ENCODE results near the gene CAPN15. TPM values are rescaled to one million over a fixed set of nuclear protein-coding genes. Genes with fewer than 3 reads are reported as not detected.

CAPN15 gene
- total RNA-seq, 6 experiments from 2014 or later, result 35.3 to 41.4 (median 40.2) TPM

- H3K27ac Mint-ChIP-seq, result no peak overlapping the region
- DNase-seq, result no peak
- peaks cover 5% of the 10 kb centered on the region; the same call in 1 of the 2 replicates for H3K36me3 Mint-ChIP-seq (ENCODE audit: low read depth)
- H3K4me1 Mint-ChIP-seq (ENCODE audit: low read depth), result peaks cover 5% of the 10 kb centered on the region
- no peaks in the 10 kb centered on the region for H3K9me3 Mint-ChIP-seq
- TF ChIP-seq, protein P1, sequence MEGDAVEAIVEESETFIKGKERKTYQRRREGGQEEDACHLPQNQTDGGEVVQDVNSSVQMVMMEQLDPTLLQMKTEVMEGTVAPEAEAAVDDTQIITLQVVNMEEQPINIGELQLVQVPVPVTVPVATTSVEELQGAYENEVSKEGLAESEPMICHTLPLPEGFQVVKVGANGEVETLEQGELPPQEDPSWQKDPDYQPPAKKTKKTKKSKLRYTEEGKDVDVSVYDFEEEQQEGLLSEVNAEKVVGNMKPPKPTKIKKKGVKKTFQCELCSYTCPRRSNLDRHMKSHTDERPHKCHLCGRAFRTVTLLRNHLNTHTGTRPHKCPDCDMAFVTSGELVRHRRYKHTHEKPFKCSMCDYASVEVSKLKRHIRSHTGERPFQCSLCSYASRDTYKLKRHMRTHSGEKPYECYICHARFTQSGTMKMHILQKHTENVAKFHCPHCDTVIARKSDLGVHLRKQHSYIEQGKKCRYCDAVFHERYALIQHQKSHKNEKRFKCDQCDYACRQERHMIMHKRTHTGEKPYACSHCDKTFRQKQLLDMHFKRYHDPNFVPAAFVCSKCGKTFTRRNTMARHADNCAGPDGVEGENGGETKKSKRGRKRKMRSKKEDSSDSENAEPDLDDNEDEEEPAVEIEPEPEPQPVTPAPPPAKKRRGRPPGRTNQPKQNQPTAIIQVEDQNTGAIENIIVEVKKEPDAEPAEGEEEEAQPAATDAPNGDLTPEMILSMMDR (IDR thresholded peaks at IDR 0.05), result no peak
- H3K4me3 Mint-ChIP-seq, result no peak overlapping the region
- no peaks in the 10 kb centered on the region; the same call in none of the 2 replicates for H3K27me3 Mint-ChIP-seq (ENCODE audit: insufficient read depth)
These were observed 13.3 kb downstream of the CAPN15 start for GRCh38 chr16:540645-541340.

GRCh38 chr16:543301-544164, 16.0 kb downstream of the CAPN15 start:
- TF ChIP-seq, protein P1 (IDR thresholded peaks at IDR 0.05), result no peak
- no peak overlapping the region for H3K4me3 Mint-ChIP-seq
- H3K27me3 Mint-ChIP-seq (ENCODE audit: insufficient read depth), result no peaks in the 10 kb centered on the region; the same call in none of the 2 replicates
- H3K36me3 Mint-ChIP-seq (ENCODE audit: low read depth), result peaks cover 5% of the 10 kb centered on the region; the same call in 1 of the 2 replicates
- H3K4me1 Mint-ChIP-seq (ENCODE audit: low read depth), result peaks cover 5% of the 10 kb centered on the region; the same call in 1 of the 2 replicates
- no peak overlapping the region for H3K27ac Mint-ChIP-seq
- DNase-seq, result no peak
- no peaks in the 10 kb centered on the region for H3K9me3 Mint-ChIP-seq

- Mint-ChIP-seq H3K27ac (no peak overlapping the region), H3K36me3 (ENCODE audit: low read depth) (peaks cover 5% of the 10 kb centered on the region; the same call in 1 of the 2 replicates), H3K4me1 (ENCODE audit: low read depth) (peaks cover 4% of the 10 kb centered on the region; the same call in 1 of the 2 replicates), H3K4me3 (no peak overlapping the region), H3K9me3 (no peaks in the 10 kb centered on the region), H3K27me3 (ENCODE audit: insufficient read depth) (no peaks in the 10 kb centered on the region; the same call in none of the 2 replicates)
- no peak for DNase-seq
- TF ChIP-seq, protein P1 (IDR thresholded peaks at IDR 0.05), result no peak
These were observed 17.0 kb downstream of the CAPN15 start for GRCh38 chr16:544517-544916.

DNA sequence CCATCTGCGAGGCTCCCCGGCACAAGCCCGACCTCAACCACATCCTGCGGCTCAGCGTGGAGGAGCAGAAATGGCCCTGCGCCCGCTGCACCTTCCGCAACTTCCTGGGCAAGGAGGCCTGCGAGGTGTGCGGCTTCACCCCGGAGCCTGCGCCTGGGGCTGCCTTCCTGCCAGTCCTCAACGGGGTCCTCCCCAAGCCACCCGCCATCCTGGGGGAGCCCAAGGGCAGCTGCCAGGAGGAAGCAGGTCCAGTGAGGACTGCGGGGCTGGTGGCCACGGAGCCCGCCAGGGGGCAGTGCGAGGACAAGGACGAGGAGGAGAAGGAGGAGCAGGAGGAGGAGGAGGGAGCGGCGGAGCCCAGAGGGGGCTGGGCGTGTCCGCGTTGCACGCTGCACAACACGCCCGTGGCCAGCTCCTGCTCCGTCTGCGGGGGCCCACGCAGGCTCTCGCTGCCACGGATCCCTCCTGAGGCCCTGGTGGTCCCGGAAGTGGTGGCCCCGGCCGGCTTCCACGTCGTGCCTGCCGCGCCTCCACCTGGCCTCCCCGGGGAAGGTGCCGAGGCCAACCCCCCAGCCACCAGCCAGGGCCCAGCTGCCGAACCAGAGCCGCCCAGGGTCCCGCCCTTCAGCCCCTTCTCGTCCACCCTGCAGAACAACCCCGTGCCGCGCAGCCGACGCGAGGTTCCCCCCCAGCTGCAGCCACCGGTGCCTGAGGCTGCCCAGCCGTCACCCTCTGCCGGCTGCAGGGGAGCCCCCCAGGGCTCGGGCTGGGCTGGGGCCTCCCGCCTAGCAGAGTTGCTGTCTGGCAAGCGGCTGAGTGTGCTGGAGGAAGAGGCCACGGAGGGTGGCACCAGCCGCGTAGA, 19.6 kb downstream of the CAPN15 start:
- no peak for DNase-seq
- TF ChIP-seq, protein P1 (IDR thresholded peaks at IDR 0.05), result no peak

DNA sequence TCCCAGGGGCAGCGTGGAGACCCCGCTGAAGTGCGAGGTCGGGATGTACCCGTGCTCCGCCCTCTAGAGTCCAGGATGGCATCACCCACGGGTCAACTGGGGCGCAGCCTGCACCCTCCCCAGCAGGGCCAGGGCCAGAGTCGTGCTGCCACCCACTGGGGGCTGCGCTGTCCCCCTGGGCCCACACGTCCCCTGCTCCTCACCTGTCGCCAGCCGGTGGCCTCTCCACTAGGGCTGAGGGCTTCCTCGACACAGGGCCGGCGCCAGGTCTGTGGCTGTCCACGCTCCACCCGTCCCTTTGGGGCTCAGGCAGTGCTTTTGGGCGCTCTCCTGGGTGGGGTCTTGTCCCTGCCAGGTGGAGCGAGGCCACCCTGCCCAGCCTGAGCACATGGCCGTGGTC, 21.1 kb downstream of the CAPN15 start:
- no peaks in the 10 kb centered on the region; the same call in none of the 2 replicates for H3K27me3 Mint-ChIP-seq (ENCODE audit: insufficient read depth)
- H3K36me3 Mint-ChIP-seq (ENCODE audit: low read depth), result no peaks in the 10 kb centered on the region
- H3K4me1 Mint-ChIP-seq (ENCODE audit: low read depth), result no peaks in the 10 kb centered on the region
- H3K27ac Mint-ChIP-seq, result no peak overlapping the region
- H3K4me3 Mint-ChIP-seq, result no peak overlapping the region
- TF ChIP-seq, protein P1 (IDR thresholded peaks at IDR 0.05), result no peak
- no peaks in the 10 kb centered on the region for H3K9me3 Mint-ChIP-seq
- no peak for DNase-seq

More for the DNA sequence above, 19.6 kb downstream of the CAPN15 start:
- H3K4me1 Mint-ChIP-seq (ENCODE audit: low read depth), result no peaks in the 10 kb centered on the region
- H3K27me3 Mint-ChIP-seq (ENCODE audit: insufficient read depth), result no peaks in the 10 kb centered on the region; the same call in none of the 2 replicates
- no peak overlapping the region for H3K4me3 Mint-ChIP-seq
- H3K36me3 Mint-ChIP-seq (ENCODE audit: low read depth), result peaks cover 4% of the 10 kb centered on the region; the same call in 1 of the 2 replicates
- H3K9me3 Mint-ChIP-seq, result no peaks in the 10 kb centered on the region
- no peak overlapping the region for H3K27ac Mint-ChIP-seq
